T1000 (cell line): Measurements from ENCODE around the gene TFPT.
"Not testable (repeated sequence)": the region's sequence is repeated elsewhere in the genome, so short reads cannot be mapped to it uniquely, and the experiment has no call there.

Experiments
- DNase-seq: peaks from one replicate; lab custom pipeline; 2025; ENCODE audit warnings: mixed read lengths; lab: John Stamatoyannopoulos, UW

TFPT gene

GRCh38 chr19:54124393-54124792 is 8.9 kb upstream of the TFPT start:
- DNase-seq: no peak

- DNase-seq: no peak
These were observed 8.2 kb upstream of the TFPT start for GRCh38 chr19:54123682-54124081.

- DNase-seq: no peak
These were observed 5.8 kb upstream of the TFPT start for GRCh38 chr19:54121259-54121658.

- DNase-seq: no peak
These were observed 933 bp downstream of the TFPT start for GRCh38 chr19:54114340-54115108.

- no peak for DNase-seq
These were observed 5.8 kb downstream of the TFPT start for GRCh38 chr19:54109651-54110050.

- DNase-seq: no peak
These were observed 7.0 kb downstream of the TFPT start for GRCh38 chr19:54108496-54108895.

GRCh38 chr19:54107876-54108490 is 7.5 kb downstream of the TFPT start:
- no peak for DNase-seq

GRCh38 chr19:54106716-54107115 is 8.7 kb downstream of the TFPT start:
- no peak for DNase-seq

GRCh38 chr19:54105796-54106195 is 9.7 kb downstream of the TFPT start:
- DNase-seq: no peak

- DNase-seq: no peak
These were observed 10.3 kb downstream of the TFPT start for GRCh38 chr19:54104998-54105715.

GRCh38 chr19:54102421-54103169 is 12.9 kb downstream of the TFPT start, which contains the start of gene NDUFA3:
TSS of gene NDUFA3 (plus strand) at chr19:54102855. CDS start at chr19:54102879, 24 bp downstream.
- peak; percentile 97 for DNase-seq

- no peak for DNase-seq
These were observed 14.9 kb downstream of the TFPT start, which contains the start of gene OSCAR for GRCh38 chr19:54100561-54100960. TSS of gene OSCAR (minus strand) at chr19:54100803. CDS start at chr19:54100792, 11 bp downstream.

- not testable (repeated sequence) for DNase-seq
These were observed 15.6 kb downstream of the TFPT start for GRCh38 chr19:54099903-54100255.

GRCh38 chr19:54099190-54099902 is 16.1 kb downstream of the TFPT start:
- no peak for DNase-seq

- DNase-seq: no peak
These were observed 18.8 kb downstream of the TFPT start for GRCh38 chr19:54096617-54097106.

GRCh38 chr19:54095859-54096616 is 19.4 kb downstream of the TFPT start:
- not testable (repeated sequence) for DNase-seq

- DNase-seq: no peak
These were observed 20.2 kb downstream of the TFPT start for GRCh38 chr19:54095136-54095858.

- DNase-seq: no peak
These were observed 20.9 kb downstream of the TFPT start for GRCh38 chr19:54094426-54095000.

- no peak for DNase-seq
These were observed 31.0 kb downstream of the TFPT start for GRCh38 chr19:54084410-54084809.
